CD4-positive, alpha-beta T cell (primary cell): ENCODE results near the gene AFF2. TPM values are rescaled to one million over a fixed set of nuclear protein-coding genes. Genes with fewer than 3 reads are reported as not detected.

Experiments used
- ATAC-seq: fragments of 200-7000 bp; cut with Tn5 transposase; one replicate; pipeline ENCODE4 v1.10.0; 2022; ENCODE audit warnings: mild to moderate bottlenecking; ENCODE audit not compliant: poor library complexity
- CTCF ChIA-PET: fragments of 350-600 bp; sonication (Branson Sonifier 250); formaldehyde crosslinking; loops from one replicate; lab custom pipeline; 2021; ENCODE audit warnings: antibody characterized with exemption, inconsistent platforms; lab: Charles Lee
- POLR2A ChIA-PET: fragments of 350-600 bp; sonication (Branson Sonifier 250); formaldehyde crosslinking; loops from one replicate; lab custom pipeline; 2021; ENCODE audit warnings: antibody characterized with exemption, inconsistent platforms; lab: Charles Lee
- DNase-seq, 14 experiments: peaks; one replicate each; pipeline ENCODE4 v3.0.0-alpha.2; 2013 to 2020; ENCODE audit warnings: mixed read lengths in 2 of 14
- H3K27ac ChIP-seq, 2 donors: one replicate each; pipeline versions ENCODE4 v1.5.1 to v1.7.0; 2013; ENCODE audit warnings: low read length in 2 of 2, low read depth in 1 of 2, mild to moderate bottlenecking in 1 of 2
- H3K27me3 ChIP-seq, 2 experiments: 1 replicate in 1 of 2; 2 replicates in 1 of 2; pipeline versions ENCODE4 v1.6.1 to v1.7.0; 2013; ENCODE audit warnings: low read length in 2 of 2, control low read depth in 1 of 2, mild to moderate bottlenecking in 1 of 2, moderate library complexity in 1 of 2; ENCODE audit not compliant: insufficient read depth in 2 of 2, control insufficient read depth in 1 of 2
- H3K36me3 ChIP-seq: one replicate; pipeline ENCODE4 v1.6.1; 2013; ENCODE audit warnings: low read length, control low read depth; ENCODE audit not compliant: insufficient read depth
- H3K4me1 ChIP-seq: one replicate; pipeline ENCODE4 v1.6.1; 2013; ENCODE audit warnings: low read length, control low read depth; ENCODE audit not compliant: insufficient read depth
- H3K4me3 ChIP-seq: one replicate; pipeline ENCODE4 v1.5.1; 2013; ENCODE audit warnings: mild to moderate bottlenecking, low read length, moderate library complexity
- H3K9me3 ChIP-seq, 2 experiments: 1 replicate in 1 of 2; 2 replicates in 1 of 2; pipeline versions ENCODE4 v1.6.1 to v1.7.0; 2013; ENCODE audit warnings: low read length in 2 of 2, mild to moderate bottlenecking in 2 of 2, control low read depth in 1 of 2, moderate library complexity in 1 of 2; ENCODE audit not compliant: control insufficient read depth in 1 of 2, insufficient read depth in 1 of 2
- H3K27ac Mint-ChIP-seq: one replicate; pipeline ENCODE4 v1.8.0; 2020; ENCODE audit warnings: mixed read lengths
- H3K27me3 Mint-ChIP-seq: one replicate; pipeline ENCODE4 v1.8.0; 2021; ENCODE audit warnings: mixed read lengths
- H3K36me3 Mint-ChIP-seq: one replicate; pipeline ENCODE4 v1.8.0; 2021; ENCODE audit warnings: low read depth, mixed read lengths
- H3K4me1 Mint-ChIP-seq: one replicate; pipeline ENCODE4 v1.8.0; 2021; ENCODE audit warnings: low read depth, mixed read lengths
- H3K4me3 Mint-ChIP-seq: one replicate; pipeline ENCODE4 v1.8.0; 2020; ENCODE audit warnings: mild to moderate bottlenecking, mixed read lengths
- H3K9me3 Mint-ChIP-seq: one replicate; pipeline ENCODE4 v1.8.0; 2020; ENCODE audit warnings: mixed read lengths
- CTCF ChIP-seq: fragments of 200-600 bp; IDR thresholded peaks from one replicate; pipeline ENCODE4 v1.8.0; 2022; ENCODE audit warnings: antibody characterized with exemption, mild to moderate bottlenecking
- intact Hi-C, 2 experiments: fragments of 100-400 bp; cut with DNase I in 1 of 2; cut with micrococcal nuclease in 1 of 2; formaldehyde crosslinking; loops; one replicate each; pipeline versions ENCODE4 v1.15.1 to v1.9.0; 2023 to 2025; cut with DNase I, micrococcal nuclease
- total RNA-seq, 174 experiments: library from RNA in 2 of 174; stranded (reverse) in 2 of 174; gene quantifications; one replicate each; pipeline ENCODE4 v1.2.3 and lab custom pipeline; 2021 to 2026

The AFF2 gene
- total RNA-seq, 2 experiments from 2014 or later = 5.9 to 6.2 TPM

GRCh38 chrX:148582353-148582752, 81.9 kb downstream of the AFF2 start:
- Histone ChIP-seq H3K4me3 (no peak overlapping the region), H3K4me1 (no peaks in the 10 kb centered on the region), H3K36me3 (no peaks in the 10 kb centered on the region), H3K27ac (no peak overlapping the region), H3K9me3 (no peaks in the 10 kb centered on the region), H3K27me3 (no peaks in the 10 kb centered on the region)
- intact Hi-C loops = no loop called here
- POLR2A ChIA-PET = no interaction called here
- DNase-seq = no peak
- H3K27ac Mint-ChIP-seq = no peak overlapping the region
- no peaks in the 10 kb centered on the region for H3K36me3 Mint-ChIP-seq
- H3K4me3 Mint-ChIP-seq = no peak overlapping the region
- H3K4me1 Mint-ChIP-seq = no peaks in the 10 kb centered on the region
- no peak for TF ChIP-seq CTCF
- CTCF ChIA-PET = no interaction called here
- H3K9me3 Mint-ChIP-seq = no peaks in the 10 kb centered on the region
- ATAC-seq = no peak
- H3K27me3 Mint-ChIP-seq = no peaks in the 10 kb centered on the region

GRCh38 chrX:148588649-148589310, 88.4 kb downstream of the AFF2 start:
- intact Hi-C loops = no loop called here
- H3K36me3 Mint-ChIP-seq = no peaks in the 10 kb centered on the region

GRCh38 chrX:148592595-148592994, 92.2 kb downstream of the AFF2 start:
- Histone ChIP-seq H3K9me3 (no peaks in the 10 kb centered on the region), H3K4me3 (no peak overlapping the region), H3K36me3 (no peaks in the 10 kb centered on the region), H3K27ac (no peak overlapping the region), H3K4me1 (no peaks in the 10 kb centered on the region), H3K27me3 (no peaks in the 10 kb centered on the region)
- H3K27me3 Mint-ChIP-seq = no peaks in the 10 kb centered on the region
- CTCF ChIA-PET = no interaction called here
- POLR2A ChIA-PET = no interaction called here
- no peaks in the 10 kb centered on the region for H3K9me3 Mint-ChIP-seq
- no peak overlapping the region for H3K27ac Mint-ChIP-seq
- H3K4me1 Mint-ChIP-seq = no peaks in the 10 kb centered on the region
- H3K36me3 Mint-ChIP-seq = no peaks in the 10 kb centered on the region
- DNase-seq (no peak), ATAC-seq (no peak)
- intact Hi-C loops = no loop called here
- no peak for TF ChIP-seq CTCF
- no peak overlapping the region for H3K4me3 Mint-ChIP-seq

More at GRCh38 chrX:148588649-148589310, 88.4 kb downstream of the AFF2 start:
- ChIA-PET POLR2A (no interaction called here), CTCF (no interaction called here)
- no peaks in the 10 kb centered on the region for H3K9me3 ChIP-seq
- no peaks in the 10 kb centered on the region for H3K4me1 ChIP-seq
- Mint-ChIP-seq H3K27me3 (no peaks in the 10 kb centered on the region), H3K4me1 (no peaks in the 10 kb centered on the region), H3K4me3 (no peak overlapping the region), H3K27ac (no peak overlapping the region), H3K9me3 (no peaks in the 10 kb centered on the region)
- no peak overlapping the region for H3K4me3 ChIP-seq
- ATAC-seq (no peak), DNase-seq (no peak)
- no peak overlapping the region for H3K27ac ChIP-seq
- H3K27me3 ChIP-seq = no peaks in the 10 kb centered on the region
- no peak for TF ChIP-seq CTCF
- H3K36me3 ChIP-seq = no peaks in the 10 kb centered on the region
